SK-N-SH (cell line): ENCODE results near the gene GNL3. TPM values are rescaled to one million over a fixed set of nuclear protein-coding genes. Genes with fewer than 3 reads are reported as not detected.
A peak's percentile ranks its signal among the peaks of the same experiment; 100 is the strongest.
"Not testable (repeated sequence)": the region's sequence is repeated elsewhere in the genome, so short reads cannot be mapped to it uniquely, and the experiment has no call there.

Source experiments
- CTCF ChIA-PET: fragments of 300-600, 350-600 bp; formaldehyde crosslinking; extraction: SDS; loops from one replicate; lab custom pipeline; 2021; lab: Yijun Ruan, JAX
- POLR2A ChIA-PET: fragments of 350-600 bp; sonication (Branson Sonifier 250); formaldehyde crosslinking; extraction: SDS; loops from one replicate; lab custom pipeline; 2020; ENCODE audit warnings: antibody characterized with exemption, inconsistent platforms; lab: Yijun Ruan, JAX
- DNase-seq: peaks from one replicate; pipeline ENCODE4 v3.0.0; 2012
- H2AFZ ChIP-seq: fragments of 200-600 bp; sonication (generic); 2 replicates; pipeline ENCODE4 v1.8.1; 2016; ENCODE audit warnings: antibody characterized with exemption, mild to moderate bottlenecking, low read depth
- H3F3A ChIP-seq: fragments of 200-600 bp; sonication (generic); replicated peaks from 2 replicates; pipeline ENCODE3; 2016; ENCODE audit warnings: antibody characterized with exemption, mild to moderate bottlenecking; ENCODE audit not compliant: insufficient read depth
- H3K27ac ChIP-seq, 2 experiments: fragments of 200-500 bp in 1 of 2; fragments of 200-600 bp in 1 of 2; sonication (Bioruptor generic) in 1 of 2; sonication (generic), shearing (Covaris generic) in 1 of 2; 2 replicates each; pipeline versions ENCODE4 v1.5.1 to v1.6.1; 2014 to 2016; ENCODE audit warnings: low read depth in 2 of 2, inconsistent platforms in 1 of 2, low read length in 1 of 2, mild to moderate bottlenecking in 1 of 2, mixed read lengths in 1 of 2
- H3K27me3 ChIP-seq: fragments of 200-600 bp; sonication (generic), shearing (Covaris generic); 2 replicates; pipeline ENCODE4 v1.6.1; 2016; ENCODE audit warnings: mixed run types; ENCODE audit not compliant: insufficient read depth
- H3K36me3 ChIP-seq, 2 experiments: fragments of 200-500 bp in 1 of 2; fragments of 200-600 bp in 1 of 2; sonication (Bioruptor generic) in 1 of 2; sonication (generic) in 1 of 2; replicated peaks in 1 of 2; 2 replicates each; pipeline versions ENCODE3 to v1.5.1; 2014 to 2016; ENCODE audit warnings: low read length in 1 of 2, mild to moderate bottlenecking in 1 of 2; ENCODE audit not compliant: insufficient read depth in 2 of 2, control insufficient read depth in 1 of 2
- H3K4me1 ChIP-seq, 2 experiments: fragments of 200-500 bp in 1 of 2; fragments of 200-600 bp in 1 of 2; sonication (Bioruptor generic) in 1 of 2; sonication (generic), shearing (Covaris generic) in 1 of 2; 2 replicates each; pipeline versions ENCODE4 v1.5.1 to v1.6.1; 2014 to 2016; ENCODE audit warnings: low read depth in 1 of 2, low read length in 1 of 2, mixed run types in 1 of 2; ENCODE audit not compliant: insufficient read depth in 2 of 2, control insufficient read depth in 1 of 2
- H3K4me2 ChIP-seq: fragments of 200-600 bp; sonication (generic), shearing (Covaris generic); 2 replicates; pipeline ENCODE4 v1.6.1; 2017; ENCODE audit warnings: mixed run types
- H3K4me3 ChIP-seq, 2 experiments: fragments of 200-500 bp in 1 of 2; fragments of 200-600 bp in 1 of 2; sonication (Bioruptor generic) in 1 of 2; sonication (generic), shearing (Covaris generic) in 1 of 2; 2 replicates each; pipeline versions ENCODE4 v1.5.1 to v1.8.1; 2014 to 2016; ENCODE audit warnings: low read depth in 2 of 2, inconsistent platforms in 1 of 2, low read length in 1 of 2, mild to moderate bottlenecking in 1 of 2, mixed read lengths in 1 of 2, moderate library complexity in 1 of 2
- H3K79me2 ChIP-seq: fragments of 200-600 bp; sonication (generic); 2 replicates; pipeline ENCODE4 v1.8.1; 2017; ENCODE audit warnings: mild to moderate bottlenecking; ENCODE audit not compliant: insufficient read depth
- H3K9ac ChIP-seq: fragments of 200-600 bp; sonication (generic); 2 replicates; pipeline ENCODE4 v1.6.1; 2017; ENCODE audit warnings: mixed run types
- H3K9me2 ChIP-seq: fragments of 200-600 bp; sonication (generic); 2 replicates; pipeline ENCODE4 v1.6.1; 2017; ENCODE audit warnings: mixed run types
- H3K9me3 ChIP-seq: fragments of 200-600 bp; sonication (generic); 2 replicates; pipeline ENCODE4 v1.6.1; 2017; ENCODE audit warnings: mixed run types, mild to moderate bottlenecking, moderate library complexity
- H4K20me1 ChIP-seq: fragments of 200-600 bp; sonication (generic); 2 replicates; pipeline ENCODE4 v1.6.1; 2017; ENCODE audit warnings: mild to moderate bottlenecking, mixed run types; ENCODE audit not compliant: insufficient read depth
- MAX ChIP-seq: IDR thresholded peaks from 2 replicates; pipeline ENCODE4 v1.4.0; 2012; ENCODE audit warnings: low read depth
- REST ChIP-seq: IDR thresholded peaks from 2 replicates; pipeline ENCODE4 v1.6.1; 2012; ENCODE audit warnings: mild to moderate bottlenecking, low read depth, low read length, moderate library complexity
- TCF12 ChIP-seq: IDR thresholded peaks from 2 replicates; pipeline ENCODE4 v1.4.0; 2012
- WGBS: methylation state at CpG from one replicate; pipeline ENCODE4 v1.1.6; 2017; ENCODE audit warnings: low lambda C conversion rate; 5-methylcytosine and 5-hydroxymethylcytosine counted together
- polyA plus RNA-seq, 3 experiments: library from polyadenylated mRNA; depleted of rRNA; stranded (reverse); fragments of >200 nt; gene quantifications; 2 replicates each; pipeline ENCODE4 v1.2.3, GENCODE V29; 2012

Gene GNL3
- polyA plus RNA-seq, 1 of the 3 experiments (the other 2 are of a cell fraction) = 55.0 TPM

- TF ChIP-seq TCF12 = peak; percentile 86
- TF ChIP-seq REST = no peak
Observed at GRCh38 chr3:52670621-52671521, 15.0 kb upstream of the GNL3 start (continued).

- TF ChIP-seq MAX = no peak
- peaks cover 63% of the 10 kb centered on the region for H3K79me2 ChIP-seq
- 68% methylated on average over 1 of the region's 1 CpG for WGBS
- H3K36me3 ChIP-seq = peaks cover 23 to 52% of the 10 kb centered on the region in 2 experiments
- peaks cover 36% of the 10 kb centered on the region for H3F3A ChIP-seq
- peak overlapping the region; percentile 48 to 99; a peak in 3 of 4 replicates for H3K27ac ChIP-seq
- no peaks in the 10 kb centered on the region for H3K9me2 ChIP-seq
- H3K9me3 ChIP-seq = no peaks in the 10 kb centered on the region
- H3K27me3 ChIP-seq = no peaks in the 10 kb centered on the region
- ChIA-PET CTCF (no interaction called here), POLR2A (no interaction called here)
- no peak for DNase-seq
- no peak overlapping the region for H3K4me3 ChIP-seq
- no peak overlapping the region for H2AFZ ChIP-seq
- peak overlapping the region; percentile 61; the same call in 1 of the 2 replicates for H3K4me2 ChIP-seq
- H4K20me1 ChIP-seq = no peaks in the 10 kb centered on the region
- peak overlapping the region; percentile 68 for H3K9ac ChIP-seq
- peaks cover 0 to 16% of the 10 kb centered on the region in 2 experiments; a peak in 2 of 4 replicates for H3K4me1 ChIP-seq
Observed at GRCh38 chr3:52671676-52672075, 14.2 kb upstream of the GNL3 start.

- H3K4me2 ChIP-seq, H3K9me3 ChIP-seq, DNase-seq, H3K27me3 ChIP-seq, H3K4me1 ChIP-seq, H4K20me1 ChIP-seq, H3K9ac ChIP-seq, H3K4me3 ChIP-seq, H3K9me2 ChIP-seq, POLR2A ChIA-PET, CTCF ChIA-PET, H3K27ac ChIP-seq, H2AFZ ChIP-seq: not testable (repeated sequence)
- Histone ChIP-seq H3F3A (peaks cover 19% of the 10 kb centered on the region), H3K36me3 (peaks cover 51 to 61% of the 10 kb centered on the region in 2 experiments), H3K79me2 (peaks cover 73% of the 10 kb centered on the region)
- 92% methylated on average over 3 of the region's 3 CpGs for WGBS
Observed at GRCh38 chr3:52676201-52676600, 9.6 kb upstream of the GNL3 start.
